Endothelial cell of umbilical vein (primary cell): Measurements from ENCODE around the gene PDE7B. TPM values are rescaled to one million over a fixed set of nuclear protein-coding genes. Genes with fewer than 3 reads are reported as not detected.
A peak's percentile ranks its signal among the peaks of the same experiment; 100 is the strongest.

Experiments used
- BruUV-seq: library from RNA; stranded (reverse); fragments of 400-500 nt; replicated peaks from 2 replicates; lab custom pipeline; 2021; lab: Mats Ljungman, UMichigan
- CTCF ChIA-PET: fragments of 300-600, 350-600 bp; sonication (Branson Sonifier 250); formaldehyde crosslinking; loops from one replicate; lab custom pipeline; 2021; ENCODE audit warnings: antibody characterized with exemption, inconsistent platforms; lab: Charles Lee
- POLR2A ChIA-PET: fragments of 300-600, 350-600 bp; sonication (Branson Sonifier 250); formaldehyde crosslinking; loops from one replicate; lab custom pipeline; 2021; ENCODE audit warnings: antibody characterized with exemption, inconsistent platforms; lab: Charles Lee
- DNase-seq: peaks from one replicate; pipeline ENCODE4 v3.0.0-alpha.2; 2011; ENCODE audit warnings: low read depth, low spot score
- FAIRE-seq: peaks from 2 replicates; lab custom pipeline; 2011; peaks lifted over from hg19 to GRCh38; lab: Jason Lieb, UNC
- H2AFZ ChIP-seq: 2 replicates; pipeline ENCODE4 v1.6.0; 2012; ENCODE audit warnings: low read depth, low read length, control low read depth, inconsistent platforms
- H3K27ac ChIP-seq: 2 replicates; pipeline ENCODE4 v1.5.1; 2011; ENCODE audit warnings: low read depth, mild to moderate bottlenecking, control low read depth, low read length, moderate library complexity; ENCODE audit not compliant: insufficient read depth
- H3K27me3 ChIP-seq, 2 experiments: 2 replicates each; pipeline versions ENCODE4 v1.6.0 to v1.6.1; 2011; ENCODE audit warnings: low read length in 2 of 2, mixed read lengths in 1 of 2; ENCODE audit not compliant: control insufficient read depth in 2 of 2, insufficient read depth in 2 of 2
- H3K36me3 ChIP-seq, 2 experiments: 2 replicates in 1 of 2; 3 replicates in 1 of 2; pipeline ENCODE4 v1.5.1; 2011; ENCODE audit warnings: low read length in 2 of 2, mild to moderate bottlenecking in 1 of 2, moderate library complexity in 1 of 2; ENCODE audit not compliant: control insufficient read depth in 2 of 2, insufficient read depth in 2 of 2; ENCODE audit errors: extremely low read depth in 1 of 2
- H3K4me1 ChIP-seq: 3 replicates; pipeline ENCODE4 v1.5.1; 2011; ENCODE audit warnings: mild to moderate bottlenecking, low read length; ENCODE audit not compliant: control insufficient read depth, insufficient read depth; ENCODE audit errors: extremely low read depth
- H3K4me2 ChIP-seq: 2 replicates; pipeline ENCODE4 v1.6.1; 2011; ENCODE audit warnings: low read length, control low read depth, mixed read lengths; ENCODE audit not compliant: insufficient read depth
- H3K4me3 ChIP-seq, 3 experiments: fragments of 200-600 bp in 1 of 3; sonication (generic), shearing (Covaris generic) in 1 of 3; replicated peaks in 1 of 3; 2 replicates each; pipeline ENCODE4 v1.5.1; 2011 to 2016; ENCODE audit warnings: control low read depth in 3 of 3, low read length in 3 of 3, mild to moderate bottlenecking in 2 of 3, inconsistent platforms in 1 of 3, low read depth in 1 of 3, moderate library complexity in 1 of 3; ENCODE audit not compliant: insufficient read depth in 1 of 3
- H3K79me2 ChIP-seq: 2 replicates; pipeline ENCODE4 v1.6.0; 2012; ENCODE audit warnings: low read length, inconsistent platforms; ENCODE audit not compliant: control insufficient read depth, insufficient read depth
- H3K9ac ChIP-seq: replicated peaks from 2 replicates; pipeline ENCODE3; 2011; ENCODE audit warnings: low read length, control low read depth; ENCODE audit not compliant: insufficient read depth; ENCODE audit errors: extremely low read depth
- H3K9me1 ChIP-seq: replicated peaks from 3 replicates; pipeline ENCODE4 v1.6.0; 2011; ENCODE audit warnings: mild to moderate bottlenecking, low read length; ENCODE audit not compliant: control insufficient read depth, insufficient read depth; ENCODE audit errors: extremely low read depth
- H3K9me3 ChIP-seq: replicated peaks from 2 replicates; pipeline ENCODE4 v1.5.1; 2012; ENCODE audit warnings: low read length, inconsistent platforms; ENCODE audit not compliant: control insufficient read depth, insufficient read depth
- H4K20me1 ChIP-seq: replicated peaks from 2 replicates; pipeline ENCODE3; 2011; ENCODE audit warnings: mild to moderate bottlenecking, low read length; ENCODE audit not compliant: control insufficient read depth, insufficient read depth; ENCODE audit errors: extremely low read depth
- MAX ChIP-seq: IDR thresholded peaks from 2 replicates; pipeline ENCODE4 v1.6.1; 2011; ENCODE audit not compliant: insufficient read depth, insufficient read length
- dilution Hi-C: fragments of 300-500 bp; cut with MboI; formaldehyde crosslinking; loops from one replicate; pipeline ENCODE4 v1.15.0; 2019; ENCODE audit warnings: low sequenced_read_pairs; ENCODE audit not compliant: extremely low pct_ligation_motif_present
- intact Hi-C: fragments of 100-400 bp; cut with micrococcal nuclease; formaldehyde crosslinking; loops from one replicate; pipeline ENCODE4 v1.10.0; 2022
- polyA plus RNA-seq, 4 experiments: library from polyadenylated mRNA; depleted of rRNA in 3 of 4; stranded (reverse) in 3 of 4; unstranded in 1 of 4; fragments of >200 nt; gene quantifications; 2 replicates each; pipeline versions ENCODE4 v1.2.1 to v1.2.3, GENCODE V29; 2011 to 2012; ENCODE audit warnings: missing spikeins in 1 of 4
- total RNA-seq: library from RNA; stranded (reverse); gene quantifications from 2 replicates; pipeline ENCODE4 v1.2.3, GENCODE V29; 2021
- TF ChIP-seq, protein P1 (sequence below), 2 donors: IDR thresholded peaks; 1 replicate in 1 of 2; 2 replicates in 1 of 2; pipeline ENCODE4 v1.5.1; 2011; ENCODE audit warnings: low read length in 2 of 2, mild to moderate bottlenecking in 2 of 2, moderate library complexity in 2 of 2, control low read depth in 1 of 2, inconsistent platforms in 1 of 2, low read depth in 1 of 2; ENCODE audit not compliant: insufficient read depth in 1 of 2; ENCODE audit errors: extremely low read depth in 1 of 2

PDE7B gene
- total and polyA plus RNA-seq, 2 donors (not counting 3 experiments of a cell fraction or from before 2014, with no cell fraction given) = 20.6 to 25.1 TPM

DNA sequence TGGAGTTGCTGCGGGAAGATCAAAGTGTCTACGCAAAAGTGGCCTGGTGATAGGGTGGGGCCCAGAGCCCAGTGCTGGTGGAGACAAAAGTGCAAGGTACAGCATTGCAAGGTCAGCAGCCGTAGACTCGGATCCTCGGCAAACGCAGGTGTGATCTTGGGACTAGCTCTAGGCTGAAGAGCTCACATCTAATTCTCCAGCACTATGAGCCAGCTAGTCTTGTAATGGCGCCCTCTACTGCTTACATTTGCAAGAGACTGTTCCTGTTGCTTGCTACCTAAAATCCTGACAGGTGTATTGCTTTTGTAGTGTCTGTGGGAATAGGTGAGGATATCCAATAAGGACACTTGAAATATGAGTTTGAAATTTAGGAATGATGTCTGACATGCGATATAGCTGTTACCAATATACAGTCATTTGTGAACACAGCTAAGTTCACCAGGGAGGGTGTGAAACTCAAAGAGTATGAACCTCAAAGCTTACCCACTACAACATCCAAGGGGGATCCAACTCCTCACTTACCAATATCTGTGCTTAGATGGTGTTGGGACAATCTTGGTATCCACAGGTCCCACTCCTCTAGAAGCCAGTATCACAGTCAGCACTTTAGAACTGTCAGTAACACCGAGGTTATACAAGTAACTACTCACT, 58.4 kb downstream of the PDE7B start:
- Histone ChIP-seq H3K9ac (no peak overlapping the region), H4K20me1 (no peaks in the 10 kb centered on the region), H2AFZ (no peak overlapping the region), H3K36me3 (no peaks in the 10 kb centered on the region), H3K79me2 (no peaks in the 10 kb centered on the region), H3K4me1 (no peaks in the 10 kb centered on the region), H3K9me3 (no peaks in the 10 kb centered on the region), H3K4me2 (no peak overlapping the region), H3K27me3 (no peaks in the 10 kb centered on the region), H3K4me3 (no peak overlapping the region), H3K27ac (no peak overlapping the region), H3K9me1 (no peaks in the 10 kb centered on the region)
- DNase-seq = peak; percentile 52
- BruUV-seq = no TSS peak
- CTCF ChIA-PET = interaction anchor here (0.6 to 3.0 kb wide), 60 partner anchors 9 to 402 kb away, joined by 3 to 62 read pairs (median 4); partner anchors contain the start of gene PDE7B
- POLR2A ChIA-PET = no interaction called here
- intact Hi-C loops (loop anchor here (1.0 to 10.0 kb wide), 4 partner anchors 234 to 455 kb away; no protein-coding TSS in a partner anchor), dilution Hi-C loops (no loop called here)
- TF ChIP-seq, protein P1, sequence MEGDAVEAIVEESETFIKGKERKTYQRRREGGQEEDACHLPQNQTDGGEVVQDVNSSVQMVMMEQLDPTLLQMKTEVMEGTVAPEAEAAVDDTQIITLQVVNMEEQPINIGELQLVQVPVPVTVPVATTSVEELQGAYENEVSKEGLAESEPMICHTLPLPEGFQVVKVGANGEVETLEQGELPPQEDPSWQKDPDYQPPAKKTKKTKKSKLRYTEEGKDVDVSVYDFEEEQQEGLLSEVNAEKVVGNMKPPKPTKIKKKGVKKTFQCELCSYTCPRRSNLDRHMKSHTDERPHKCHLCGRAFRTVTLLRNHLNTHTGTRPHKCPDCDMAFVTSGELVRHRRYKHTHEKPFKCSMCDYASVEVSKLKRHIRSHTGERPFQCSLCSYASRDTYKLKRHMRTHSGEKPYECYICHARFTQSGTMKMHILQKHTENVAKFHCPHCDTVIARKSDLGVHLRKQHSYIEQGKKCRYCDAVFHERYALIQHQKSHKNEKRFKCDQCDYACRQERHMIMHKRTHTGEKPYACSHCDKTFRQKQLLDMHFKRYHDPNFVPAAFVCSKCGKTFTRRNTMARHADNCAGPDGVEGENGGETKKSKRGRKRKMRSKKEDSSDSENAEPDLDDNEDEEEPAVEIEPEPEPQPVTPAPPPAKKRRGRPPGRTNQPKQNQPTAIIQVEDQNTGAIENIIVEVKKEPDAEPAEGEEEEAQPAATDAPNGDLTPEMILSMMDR (IDR thresholded peaks at IDR 0.05; ENCODE audit: extremely low read depth in 1 of 2, insufficient read depth in 1 of 2, low read depth in 1 of 2, low read length in 2 of 2) = peak; percentile 50 to 54
- TF ChIP-seq MAX = no peak
- peak; percentile 82 for FAIRE-seq
